Measurements from ENCODE around the gene TPM1. TPM values are rescaled to one million over a fixed set of nuclear protein-coding genes. Genes with fewer than 3 reads are reported as not detected.
"Not testable (repeated sequence)": the region's sequence is repeated elsewhere in the genome, so short reads cannot be mapped to it uniquely, and the experiment has no call there.

The TPM1 gene
- polyA plus RNA-seq, 1 of the 3 experiments (the other 2 are of a cell fraction), result 1,371 TPM

DNA sequence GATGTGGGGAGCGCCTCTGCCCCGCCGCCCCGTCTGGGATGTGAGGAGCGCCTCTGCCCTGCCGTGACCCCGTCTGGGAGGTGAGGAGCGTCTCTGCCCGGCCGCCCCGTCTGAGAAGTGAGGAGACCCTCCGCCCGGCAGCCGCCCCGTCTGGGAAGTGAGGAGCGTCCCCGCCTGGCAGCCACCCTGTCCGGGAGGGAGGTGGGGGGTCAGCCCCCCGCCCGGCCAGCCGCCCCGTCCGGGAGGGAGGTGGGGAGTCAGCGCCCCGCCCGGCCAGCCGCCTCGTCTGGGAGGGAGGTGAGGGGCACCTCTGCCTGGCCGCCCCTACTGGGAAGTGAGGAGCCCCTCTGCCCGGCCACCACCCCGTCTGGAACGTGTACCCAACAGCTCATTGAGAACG, 56.4 kb downstream of the TPM1 start:
- CTCF ChIA-PET, result interaction anchor here (1.4 kb wide), 1 partner anchor 50 kb away, joined by 3 read pairs; no protein-coding TSS in a partner anchor
- H3K27me3 ChIP-seq (ENCODE audit: insufficient read depth), result not testable (repeated sequence)

DNA sequence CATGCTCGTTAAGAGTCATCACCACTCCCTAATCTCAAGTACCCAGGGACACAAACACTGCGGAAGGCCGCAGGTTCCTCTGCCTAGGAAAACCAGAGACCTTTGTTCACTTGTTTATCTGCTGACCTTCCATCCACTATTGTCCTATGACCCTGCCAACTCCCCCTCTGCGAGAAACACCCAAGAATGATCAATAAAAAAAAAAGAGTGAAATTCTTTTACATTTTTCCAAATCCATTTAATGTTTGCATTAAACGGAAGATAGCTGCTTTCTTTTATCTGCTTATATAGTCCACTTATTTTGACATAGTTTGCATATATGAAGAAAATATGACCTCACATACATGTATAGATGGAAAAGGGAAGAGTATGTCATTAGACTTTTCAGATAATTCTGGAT, 57.0 kb downstream of the TPM1 start:
- CTCF ChIA-PET, result interaction anchor here (0.7 to 1.4 kb wide), 3 partner anchors 12 to 66 kb away, joined by 3 to 7 read pairs (median 4); no protein-coding TSS in a partner anchor
- POLR2A ChIA-PET, result not testable (repeated sequence)

More for the DNA sequence above, 56.4 kb downstream of the TPM1 start:
- 98% methylated on average over 5 of the region's 33 CpGs for WGBS (ENCODE audit: low lambda C conversion rate)
- H4K20me1 ChIP-seq (ENCODE audit: insufficient read depth); H3K79me2 ChIP-seq (ENCODE audit: insufficient read depth); H3K36me3 ChIP-seq (replicated peaks in 1 of 2; ENCODE audit: control insufficient read depth in 1 of 2, insufficient read depth in 2 of 2, low read length in 1 of 2); H3K27ac ChIP-seq (ENCODE audit: low read depth in 2 of 2, low read length in 1 of 2); H3K9me2 ChIP-seq; H3K4me2 ChIP-seq; H3K9me3 ChIP-seq; H2AFZ ChIP-seq (ENCODE audit: low read depth); POLR2A ChIA-PET; H3K4me3 ChIP-seq (ENCODE audit: low read depth in 2 of 2, low read length in 1 of 2); H3K4me1 ChIP-seq (ENCODE audit: control insufficient read depth in 1 of 2, insufficient read depth in 2 of 2, low read depth in 1 of 2, low read length in 1 of 2); H3K9ac ChIP-seq; DNase-seq: not testable (repeated sequence)
- H3F3A ChIP-seq (replicated peaks; ENCODE audit: insufficient read depth), result peaks cover 35% of the 10 kb centered on the region

DNA sequence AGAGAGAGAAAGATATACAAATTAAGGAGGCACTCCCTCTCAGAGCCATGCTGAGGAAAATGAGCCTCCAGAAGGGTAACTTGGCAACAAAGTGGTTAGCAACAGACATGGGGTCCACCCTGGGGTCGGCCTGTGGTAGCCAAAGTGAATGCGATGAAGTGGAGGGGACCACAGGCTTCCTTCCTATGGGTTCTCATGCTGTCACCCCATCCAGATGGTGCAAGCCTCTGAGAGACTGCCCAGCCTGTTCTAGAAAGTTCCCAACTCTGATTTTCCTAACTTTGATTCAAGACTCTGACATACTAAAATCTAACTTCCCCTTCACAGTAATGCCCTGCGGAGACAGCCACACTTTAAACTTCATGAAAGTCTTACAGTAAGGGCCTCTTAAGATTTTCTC, 60.9 kb downstream of the TPM1 start:
- ChIA-PET POLR2A (no interaction called here), CTCF (interaction anchor here (0.8 to 1.2 kb wide), 2 partner anchors 9 to 55 kb away, joined by 3 to 6 read pairs; no protein-coding TSS in a partner anchor)
- H3K36me3 ChIP-seq (replicated peaks in 1 of 2; ENCODE audit: control insufficient read depth in 1 of 2, insufficient read depth in 2 of 2, low read length in 1 of 2), result no peaks in the 10 kb centered on the region
- no peaks in the 10 kb centered on the region for H4K20me1 ChIP-seq (ENCODE audit: insufficient read depth)
- H2AFZ ChIP-seq (ENCODE audit: low read depth), result no peak overlapping the region
- no peaks in the 10 kb centered on the region for H3K79me2 ChIP-seq (ENCODE audit: insufficient read depth)
- peaks cover 11% of the 10 kb centered on the region for H3F3A ChIP-seq (replicated peaks; ENCODE audit: insufficient read depth)
- no peaks in the 10 kb centered on the region for H3K9me2 ChIP-seq
- peaks cover 0 to 7% of the 10 kb centered on the region in 2 experiments; a peak in 2 of 4 replicates for H3K4me1 ChIP-seq (ENCODE audit: control insufficient read depth in 1 of 2, insufficient read depth in 2 of 2, low read depth in 1 of 2, low read length in 1 of 2)
- no peak overlapping the region for H3K4me2 ChIP-seq
- WGBS (ENCODE audit: low lambda C conversion rate), result 91% methylated on average over 3 of the region's 3 CpGs
- H3K4me3 ChIP-seq (ENCODE audit: low read depth in 2 of 2, low read length in 1 of 2), result no peak overlapping the region
- no peak overlapping the region for H3K9ac ChIP-seq
- no peaks in the 10 kb centered on the region for H3K9me3 ChIP-seq
- H3K27ac ChIP-seq (ENCODE audit: low read depth in 2 of 2, low read length in 1 of 2), result no peak overlapping the region
- H3K27me3 ChIP-seq (ENCODE audit: insufficient read depth), result no peaks in the 10 kb centered on the region
- TF ChIP-seq MXI1 (IDR thresholded peaks at IDR 0.05; ENCODE audit: low read depth, low read length) (no peak), JUND (IDR thresholded peaks at IDR 0.05) (no peak), TCF12 (IDR thresholded peaks at IDR 0.05) (no peak), ELF1 (IDR thresholded peaks at IDR 0.05) (no peak)
- TF ChIP-seq, protein P1, sequence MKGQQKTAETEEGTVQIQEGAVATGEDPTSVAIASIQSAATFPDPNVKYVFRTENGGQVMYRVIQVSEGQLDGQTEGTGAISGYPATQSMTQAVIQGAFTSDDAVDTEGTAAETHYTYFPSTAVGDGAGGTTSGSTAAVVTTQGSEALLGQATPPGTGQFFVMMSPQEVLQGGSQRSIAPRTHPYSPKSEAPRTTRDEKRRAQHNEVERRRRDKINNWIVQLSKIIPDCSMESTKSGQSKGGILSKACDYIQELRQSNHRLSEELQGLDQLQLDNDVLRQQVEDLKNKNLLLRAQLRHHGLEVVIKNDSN (IDR thresholded peaks at IDR 0.05; ENCODE audit: borderline replicate concordance, low read depth), result no peak
- no peak for DNase-seq

More for the DNA sequence above, 57.0 kb downstream of the TPM1 start:
- H3K27me3 ChIP-seq (ENCODE audit: insufficient read depth); H3K9me3 ChIP-seq; H3K9ac ChIP-seq; H3K79me2 ChIP-seq (ENCODE audit: insufficient read depth); H3K36me3 ChIP-seq (replicated peaks in 1 of 2; ENCODE audit: control insufficient read depth in 1 of 2, insufficient read depth in 2 of 2, low read length in 1 of 2); H3K4me2 ChIP-seq; H3K27ac ChIP-seq (ENCODE audit: low read depth in 2 of 2, low read length in 1 of 2); H3K4me3 ChIP-seq (ENCODE audit: low read depth in 2 of 2, low read length in 1 of 2); DNase-seq; H2AFZ ChIP-seq (ENCODE audit: low read depth); H3K9me2 ChIP-seq; H4K20me1 ChIP-seq (ENCODE audit: insufficient read depth); H3K4me1 ChIP-seq (ENCODE audit: control insufficient read depth in 1 of 2, insufficient read depth in 2 of 2, low read depth in 1 of 2, low read length in 1 of 2): not testable (repeated sequence)
- peaks cover 28% of the 10 kb centered on the region for H3F3A ChIP-seq (replicated peaks; ENCODE audit: insufficient read depth)
- 90% methylated on average over 4 of the region's 5 CpGs for WGBS (ENCODE audit: low lambda C conversion rate)

DNA sequence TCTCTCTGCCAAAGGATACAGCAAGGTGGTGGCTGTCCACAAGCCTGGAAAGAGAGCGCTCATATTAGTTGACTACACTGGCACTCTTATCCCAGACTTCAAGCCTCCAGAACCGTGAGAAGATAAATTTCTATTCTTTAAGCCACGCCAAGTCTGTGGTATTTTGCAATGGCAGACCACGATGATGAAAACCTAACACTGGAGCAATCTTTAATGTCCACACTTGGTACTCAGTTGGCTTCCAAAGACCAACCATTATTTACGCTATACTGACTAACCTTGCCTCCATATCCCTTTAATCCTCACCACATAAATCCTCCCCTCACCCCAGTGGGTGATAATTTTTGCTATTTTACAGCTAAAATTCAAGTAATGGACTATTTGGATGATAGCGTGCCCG, 62.2 kb downstream of the TPM1 start:
- no peak overlapping the region for H3K4me3 ChIP-seq (ENCODE audit: low read depth in 2 of 2, low read length in 1 of 2)
- H3K79me2 ChIP-seq (ENCODE audit: insufficient read depth), result no peaks in the 10 kb centered on the region
- no peaks in the 10 kb centered on the region for H4K20me1 ChIP-seq (ENCODE audit: insufficient read depth)
- 71% methylated on average over 7 of the region's 7 CpGs for WGBS (ENCODE audit: low lambda C conversion rate)
- no peaks in the 10 kb centered on the region for H3K9me2 ChIP-seq
- H2AFZ ChIP-seq (ENCODE audit: low read depth), result no peak overlapping the region
- peaks cover 0 to 13% of the 10 kb centered on the region in 2 experiments; a peak in 2 of 4 replicates for H3K4me1 ChIP-seq (ENCODE audit: control insufficient read depth in 1 of 2, insufficient read depth in 2 of 2, low read depth in 1 of 2, low read length in 1 of 2)
- H3F3A ChIP-seq (replicated peaks; ENCODE audit: insufficient read depth), result peaks cover 18% of the 10 kb centered on the region
- no peaks in the 10 kb centered on the region for H3K27me3 ChIP-seq (ENCODE audit: insufficient read depth)
- H3K36me3 ChIP-seq (replicated peaks in 1 of 2; ENCODE audit: control insufficient read depth in 1 of 2, insufficient read depth in 2 of 2, low read length in 1 of 2), result no peaks in the 10 kb centered on the region
- ChIA-PET POLR2A (no interaction called here), CTCF (interaction anchor here (1.8 to 2.1 kb wide), 2 partner anchors 11 to 57 kb away, joined by 7 to 9 read pairs; no protein-coding TSS in a partner anchor)
- no peaks in the 10 kb centered on the region for H3K9me3 ChIP-seq
- no peak overlapping the region for H3K27ac ChIP-seq (ENCODE audit: low read depth in 2 of 2, low read length in 1 of 2)
- no peak for DNase-seq
- H3K4me2 ChIP-seq, result no peak overlapping the region
- H3K9ac ChIP-seq, result no peak overlapping the region
- no peak for TF ChIP-seq MXI1 (IDR thresholded peaks at IDR 0.05; ENCODE audit: low read depth, low read length)
- no peak for TF ChIP-seq TAF1 (IDR thresholded peaks at IDR 0.05; ENCODE audit: borderline replicate concordance, low read depth, low read length)
- TF ChIP-seq NFIC (IDR thresholded peaks at IDR 0.05; ENCODE audit: borderline replicate concordance), result no peak
- no peak for TF ChIP-seq POLR2AphosphoS5 (IDR thresholded peaks at IDR 0.05; ENCODE audit: low read depth, low read length)
- TF ChIP-seq, protein P2, sequence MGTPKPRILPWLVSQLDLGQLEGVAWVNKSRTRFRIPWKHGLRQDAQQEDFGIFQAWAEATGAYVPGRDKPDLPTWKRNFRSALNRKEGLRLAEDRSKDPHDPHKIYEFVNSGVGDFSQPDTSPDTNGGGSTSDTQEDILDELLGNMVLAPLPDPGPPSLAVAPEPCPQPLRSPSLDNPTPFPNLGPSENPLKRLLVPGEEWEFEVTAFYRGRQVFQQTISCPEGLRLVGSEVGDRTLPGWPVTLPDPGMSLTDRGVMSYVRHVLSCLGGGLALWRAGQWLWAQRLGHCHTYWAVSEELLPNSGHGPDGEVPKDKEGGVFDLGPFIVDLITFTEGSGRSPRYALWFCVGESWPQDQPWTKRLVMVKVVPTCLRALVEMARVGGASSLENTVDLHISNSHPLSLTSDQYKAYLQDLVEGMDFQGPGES (IDR thresholded peaks at IDR 0.05; ENCODE audit: low read depth, low read length), result no peak
- TF ChIP-seq NRF1 (IDR thresholded peaks at IDR 0.05; ENCODE audit: low read depth, low read length), result no peak
- no peak for TF ChIP-seq CHD2 (IDR thresholded peaks at IDR 0.05; ENCODE audit: low read length, partially characterized antibody)
- no peak for TF ChIP-seq EP300 (IDR thresholded peaks at IDR 0.05; ENCODE audit: borderline replicate concordance in 1 of 2, low read depth in 1 of 2, low read length in 1 of 2)
- TF ChIP-seq RCOR1 (IDR thresholded peaks at IDR 0.05; ENCODE audit: low read length), result no peak
- no peak for TF ChIP-seq GATA2 (CRISPR knock-in tag; IDR thresholded peaks at IDR 0.05)
- TF ChIP-seq, protein P3, sequence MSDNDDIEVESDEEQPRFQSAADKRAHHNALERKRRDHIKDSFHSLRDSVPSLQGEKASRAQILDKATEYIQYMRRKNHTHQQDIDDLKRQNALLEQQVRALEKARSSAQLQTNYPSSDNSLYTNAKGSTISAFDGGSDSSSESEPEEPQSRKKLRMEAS (IDR thresholded peaks at IDR 0.05; ENCODE audit: low read depth), result no peak
